HuH-7 (cell line): Measurements from ENCODE around the gene ADARB2.
"Not testable (repeated sequence)": the region's sequence is repeated elsewhere in the genome, so short reads cannot be mapped to it uniquely, and the experiment has no call there.

Experiments
- DNase-seq: peaks from one replicate; pipeline ENCODE4 v3.0.0; 2011; ENCODE audit warnings: low spot score

ADARB2 gene

DNA sequence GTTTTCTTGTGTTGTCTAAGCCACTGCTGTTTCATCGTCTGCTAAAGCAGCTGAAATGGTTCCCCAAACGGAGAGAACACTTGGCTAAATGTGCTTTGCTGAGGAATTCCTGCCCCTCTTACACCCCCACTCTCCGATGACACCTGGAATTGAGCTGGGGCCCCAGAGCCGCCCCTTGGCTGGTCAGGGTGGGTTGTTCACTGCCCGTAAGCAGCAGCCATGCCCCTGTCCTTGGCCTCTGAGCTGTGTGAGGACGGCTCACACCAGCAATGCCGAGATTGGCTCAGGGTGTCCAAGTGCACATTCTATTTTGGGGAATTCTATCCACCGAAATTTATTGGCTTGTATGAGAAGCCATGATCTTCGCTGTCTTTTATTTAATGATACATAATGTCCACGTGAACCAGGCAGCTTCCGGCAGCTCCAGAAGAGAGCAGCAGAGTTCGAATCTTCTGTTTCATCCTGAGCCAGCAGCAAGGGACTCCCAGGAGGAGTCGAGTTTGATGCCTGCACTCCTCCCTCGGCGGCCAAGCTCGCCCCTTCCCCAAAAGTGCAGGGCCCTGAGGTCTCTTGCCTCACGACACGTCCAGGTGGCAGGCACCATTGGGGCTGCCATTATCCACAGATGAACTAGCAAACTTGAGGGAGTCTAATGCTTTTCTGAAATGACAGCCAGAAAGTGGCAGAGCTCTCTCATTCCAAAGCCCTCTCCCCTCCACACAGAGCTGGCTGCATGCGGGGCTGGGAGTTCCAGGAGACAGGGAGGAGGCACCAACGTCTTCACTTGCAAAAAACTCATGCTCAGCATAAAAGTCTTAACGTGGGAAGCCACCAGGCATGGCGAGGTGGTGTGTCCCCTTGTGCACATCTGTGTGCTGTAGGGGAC, 567.1 kb downstream of the ADARB2 start:
- no peak for DNase-seq

GRCh38 chr10:1169186-1169885, 568.0 kb downstream of the ADARB2 start:
- DNase-seq = no peak

DNA sequence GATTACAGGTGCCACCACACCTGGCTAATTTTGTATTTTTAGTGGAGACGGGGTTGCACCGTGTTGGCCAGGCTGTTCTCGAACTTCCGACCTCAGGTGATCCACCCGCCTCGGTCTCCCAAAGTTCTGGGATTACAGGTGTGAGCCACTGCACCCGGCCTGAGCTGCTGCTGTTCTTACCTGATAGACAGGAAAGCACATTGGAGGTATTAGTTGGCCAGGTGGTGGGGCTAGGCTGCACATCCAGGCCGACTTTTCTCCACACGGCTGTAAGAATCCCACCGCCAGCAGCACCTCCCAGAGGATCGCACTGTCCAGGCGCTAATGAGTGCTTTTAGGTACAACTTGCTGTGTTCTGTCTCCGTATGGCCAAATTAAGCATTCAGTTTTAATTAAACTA, 568.6 kb downstream of the ADARB2 start:
- no peak for DNase-seq

GRCh38 chr10:1166828-1167275, 570.5 kb downstream of the ADARB2 start:
- no peak for DNase-seq

DNA sequence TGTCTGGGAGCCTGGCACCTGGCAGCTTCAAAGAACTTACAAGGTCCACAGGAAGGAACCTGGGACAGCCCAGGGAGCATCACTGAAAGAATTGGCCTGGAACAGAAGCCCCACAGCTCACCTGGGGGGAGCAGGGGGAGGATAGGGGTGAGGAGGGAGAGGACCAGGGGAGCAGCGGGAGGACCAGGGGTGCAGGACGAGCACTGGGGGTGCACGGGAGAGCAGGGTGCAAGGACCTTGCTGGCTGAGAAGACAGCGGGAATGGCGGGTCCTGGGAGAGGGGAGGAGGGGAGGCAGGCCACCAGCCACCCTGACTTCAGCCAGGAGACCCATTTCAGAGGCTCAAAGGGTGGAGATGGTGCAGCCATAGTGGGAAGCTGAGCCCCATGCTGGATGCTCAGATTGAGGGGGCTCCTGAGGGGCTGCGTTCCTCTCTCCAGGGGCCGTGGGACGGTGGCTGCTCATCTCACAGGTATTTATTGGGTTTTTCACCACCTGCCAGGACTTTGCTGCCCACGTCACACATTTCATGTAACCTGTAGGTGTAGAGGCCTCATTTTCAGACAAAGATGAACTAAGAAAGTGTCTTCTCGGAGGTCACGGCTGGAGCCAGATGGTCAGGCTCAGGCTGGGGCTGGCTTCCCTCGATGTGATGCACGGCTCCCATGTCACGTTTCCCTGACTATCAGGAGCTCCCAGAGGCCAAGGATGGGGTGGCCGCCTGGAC, 571.1 kb downstream of the ADARB2 start:
- no peak for DNase-seq

GRCh38 chr10:1163831-1164230, 573.5 kb downstream of the ADARB2 start:
- no peak for DNase-seq

DNA sequence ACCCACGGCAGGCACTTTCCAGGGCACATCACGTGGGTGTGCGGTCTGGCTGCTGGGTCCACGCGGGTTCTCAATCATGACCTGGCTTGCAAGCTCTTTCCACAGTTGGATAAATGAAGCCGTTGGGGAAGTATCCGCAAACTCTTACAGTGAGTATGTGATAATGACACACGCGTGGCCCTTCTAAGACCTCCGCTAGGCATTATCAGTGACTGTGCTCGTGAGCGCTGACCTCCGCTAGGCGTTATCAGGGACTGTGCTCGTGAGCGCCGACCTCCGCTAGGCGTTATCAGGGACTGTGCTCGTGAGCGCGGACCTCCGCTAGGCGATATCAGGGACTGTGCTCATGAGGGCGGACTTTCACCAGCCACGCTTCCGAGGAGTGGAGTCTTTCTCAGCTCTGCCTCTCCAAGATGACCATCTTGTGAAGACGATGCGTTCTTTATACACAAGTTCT, 574.1 kb downstream of the ADARB2 start:
- no peak for DNase-seq

- DNase-seq = no peak
Observed at GRCh38 chr10:1162481-1163203, 574.7 kb downstream of the ADARB2 start.

DNA sequence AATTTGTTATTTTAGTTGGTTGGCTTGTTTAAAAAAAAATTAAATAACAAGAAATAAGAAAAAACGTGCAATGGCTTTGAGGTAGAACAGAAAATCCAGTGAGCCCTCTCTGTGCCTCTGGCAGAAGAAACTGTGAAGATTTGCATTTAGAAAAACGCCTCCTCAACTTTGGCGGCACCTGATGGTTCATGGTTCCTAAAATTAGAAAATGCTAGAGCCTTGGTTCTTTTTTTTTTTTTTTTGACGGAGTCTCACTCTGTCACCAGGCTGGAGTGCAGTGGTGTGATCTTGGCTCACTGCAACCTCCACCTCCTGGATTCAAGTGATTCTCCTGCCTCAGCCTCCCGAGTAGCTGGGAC, 576.0 kb downstream of the ADARB2 start:
- not testable (repeated sequence) for DNase-seq

- DNase-seq = no peak
Observed at GRCh38 chr10:1160561-1161314, 576.6 kb downstream of the ADARB2 start.

DNA sequence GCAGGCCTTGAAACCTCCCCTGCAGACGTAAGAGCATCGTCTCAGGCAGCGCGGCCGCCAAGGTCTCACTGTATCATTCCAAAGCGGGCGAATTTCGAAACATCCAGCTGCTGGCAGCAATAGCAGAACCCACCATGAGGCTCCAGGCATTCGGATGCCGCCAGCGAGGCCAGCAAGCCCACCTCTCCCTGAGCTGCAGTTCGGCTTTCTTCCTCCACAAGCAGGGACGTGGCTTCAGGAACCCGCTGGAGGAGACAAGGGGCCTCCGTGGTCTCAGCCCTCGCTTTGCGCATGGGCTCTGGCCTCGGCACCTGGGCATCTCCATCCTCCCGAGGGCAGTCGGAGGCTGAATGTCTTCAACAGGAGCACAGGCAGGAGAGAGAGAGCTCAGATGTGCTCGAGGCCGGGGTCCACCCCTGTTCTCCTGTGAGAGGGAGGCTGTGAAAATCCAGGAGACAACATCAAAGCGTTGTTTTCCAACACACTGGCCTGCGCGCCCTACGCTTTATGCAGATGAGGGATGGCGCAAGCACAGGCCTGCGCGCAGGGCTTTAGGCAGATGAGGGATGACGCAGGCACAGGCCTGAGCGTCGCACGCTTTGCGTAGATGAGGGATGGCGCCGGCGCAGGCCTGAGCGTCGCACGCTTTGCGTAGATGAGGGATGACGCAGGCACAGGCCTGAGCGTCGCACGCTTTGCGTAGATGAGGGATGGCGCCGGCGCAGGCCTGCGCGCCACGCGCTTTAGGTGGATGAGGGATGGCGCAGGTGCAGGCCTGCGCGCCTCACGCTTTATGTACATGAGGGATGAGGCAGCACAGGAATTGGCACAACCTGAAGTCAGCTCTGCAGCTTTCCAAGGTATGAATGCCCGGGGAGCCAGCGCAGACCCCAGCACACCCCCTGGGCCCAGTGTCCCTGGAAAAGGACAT, 577.9 kb downstream of the ADARB2 start:
- no peak for DNase-seq

DNA sequence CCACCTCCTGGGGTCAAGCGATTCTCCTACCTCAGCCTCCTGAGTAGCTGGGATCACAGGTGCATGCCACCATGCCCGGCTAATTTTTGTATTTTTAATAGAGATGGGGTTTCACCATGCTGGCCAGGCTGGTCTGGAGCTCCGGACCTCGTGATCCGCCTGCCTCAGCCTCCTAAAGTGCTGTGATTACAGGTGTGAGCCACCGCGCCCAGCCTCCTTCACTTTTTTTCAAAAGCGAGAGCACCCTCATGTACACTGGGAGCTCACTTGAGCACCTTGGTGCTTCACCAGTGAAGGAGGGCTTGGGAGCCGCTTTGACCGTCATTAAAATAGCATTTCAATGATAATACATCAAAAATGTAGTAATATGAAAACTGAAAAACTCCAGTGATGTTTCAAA, 578.8 kb downstream of the ADARB2 start:
- DNase-seq = not testable (repeated sequence)

DNA sequence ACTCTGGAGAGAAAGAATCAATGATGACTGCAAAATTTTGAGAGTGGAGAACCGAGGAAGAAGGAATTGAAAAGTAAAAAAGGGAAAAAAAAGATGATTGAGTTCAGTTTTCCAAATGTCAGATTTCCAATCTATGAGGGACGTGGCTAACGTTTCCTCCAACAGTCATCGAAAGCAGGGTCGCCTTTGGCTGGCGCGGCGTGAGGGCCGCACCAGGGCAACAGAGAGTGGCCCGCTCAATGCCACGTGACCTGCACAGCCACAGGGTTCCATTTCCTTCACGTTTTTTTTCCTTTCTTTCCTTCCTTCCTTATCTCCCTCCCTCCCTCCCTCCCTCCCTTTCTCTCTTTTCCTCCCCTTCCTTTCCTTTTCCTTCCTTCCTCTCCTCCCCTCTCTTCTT, 579.3 kb downstream of the ADARB2 start:
- DNase-seq = no peak

- no peak for DNase-seq
Observed at GRCh38 chr10:1157615-1157933, 579.8 kb downstream of the ADARB2 start.

DNA sequence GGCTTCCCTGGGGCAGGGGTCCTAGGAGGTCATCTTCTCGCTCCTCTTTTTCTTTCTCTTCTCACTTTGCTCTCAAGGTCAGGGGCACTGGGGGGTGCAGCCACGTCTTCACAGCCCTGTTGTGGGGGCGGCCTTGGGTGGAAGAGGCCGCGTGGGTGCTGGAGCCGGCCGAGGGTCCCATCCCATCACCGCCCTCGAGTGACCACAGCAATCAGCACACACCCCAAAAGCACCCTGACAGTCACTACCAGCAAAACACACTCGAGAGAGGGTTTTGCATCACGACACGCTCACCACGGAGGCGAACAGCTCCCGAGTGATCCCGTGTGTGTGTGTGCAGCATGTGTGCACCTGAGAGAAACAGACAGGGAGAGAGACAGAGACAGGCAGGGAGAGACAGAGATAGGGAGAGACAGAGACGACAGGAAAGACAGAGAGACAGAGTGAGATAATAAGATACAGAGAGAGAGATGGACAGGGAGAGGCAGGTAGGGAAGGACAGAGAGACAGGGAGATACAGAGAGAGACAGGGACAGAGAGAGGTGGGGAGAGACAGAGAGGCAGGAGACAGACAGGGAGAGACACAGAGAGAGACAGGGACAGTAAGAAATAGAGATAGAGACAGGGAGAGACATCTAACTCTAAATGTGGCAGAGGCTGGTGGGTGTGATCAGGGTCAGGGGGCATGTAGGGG, 580.3 kb downstream of the ADARB2 start:
- no peak for DNase-seq

DNA sequence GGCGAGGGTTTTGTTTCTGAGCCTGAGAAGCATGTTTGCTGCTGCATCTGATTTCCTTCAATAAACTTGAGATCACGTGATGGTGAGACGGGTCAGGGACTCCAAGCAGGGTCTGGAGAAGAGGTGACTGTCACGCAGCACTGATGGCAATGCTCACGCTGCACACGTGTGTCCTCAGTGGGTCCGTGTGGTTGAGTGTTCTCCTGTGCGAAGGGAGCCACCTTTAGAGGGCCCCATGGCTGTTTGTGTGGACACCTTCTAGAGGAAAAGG, 580.8 kb downstream of the ADARB2 start:
- no peak for DNase-seq

DNA sequence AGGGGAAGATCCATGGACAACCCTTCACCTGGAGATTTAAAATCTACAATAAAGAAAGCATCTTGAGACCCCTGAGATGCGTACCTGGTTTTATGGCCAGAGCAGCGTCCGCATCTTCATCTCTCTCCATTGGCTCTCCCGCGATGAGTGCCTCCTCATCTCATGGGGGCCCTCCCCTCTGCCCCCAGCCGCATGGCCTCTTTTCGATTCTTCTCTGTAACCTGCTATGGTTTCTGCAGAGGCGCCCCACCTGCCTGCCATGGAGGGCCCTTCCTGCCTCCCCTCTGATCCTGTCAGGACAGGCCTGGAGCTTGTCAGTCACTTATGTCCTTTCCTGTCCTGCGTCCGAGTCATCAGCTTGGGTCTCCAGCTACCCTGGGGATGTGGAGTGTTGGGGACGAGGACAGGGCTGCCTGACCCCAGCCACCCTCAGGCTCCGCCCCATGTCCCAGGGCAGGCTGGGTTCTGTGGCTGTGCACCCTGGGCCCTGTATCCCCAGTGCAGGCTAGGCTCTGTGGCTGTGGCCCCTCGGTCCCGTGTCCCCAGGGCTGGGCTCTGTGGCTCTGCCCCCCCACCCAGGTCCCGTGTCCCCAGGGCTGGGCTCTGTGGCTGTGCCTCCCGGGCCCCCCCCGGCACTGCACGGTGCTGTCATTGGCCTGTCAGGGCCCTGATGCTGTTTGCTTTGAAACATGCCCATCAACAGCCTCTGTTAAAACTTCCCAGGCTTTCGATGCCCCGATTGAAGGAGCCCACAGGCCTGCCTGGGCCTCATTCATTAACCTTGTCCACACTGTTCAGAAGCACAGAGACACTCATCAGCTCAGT, 581.3 kb downstream of the ADARB2 start:
- no peak for DNase-seq

DNA sequence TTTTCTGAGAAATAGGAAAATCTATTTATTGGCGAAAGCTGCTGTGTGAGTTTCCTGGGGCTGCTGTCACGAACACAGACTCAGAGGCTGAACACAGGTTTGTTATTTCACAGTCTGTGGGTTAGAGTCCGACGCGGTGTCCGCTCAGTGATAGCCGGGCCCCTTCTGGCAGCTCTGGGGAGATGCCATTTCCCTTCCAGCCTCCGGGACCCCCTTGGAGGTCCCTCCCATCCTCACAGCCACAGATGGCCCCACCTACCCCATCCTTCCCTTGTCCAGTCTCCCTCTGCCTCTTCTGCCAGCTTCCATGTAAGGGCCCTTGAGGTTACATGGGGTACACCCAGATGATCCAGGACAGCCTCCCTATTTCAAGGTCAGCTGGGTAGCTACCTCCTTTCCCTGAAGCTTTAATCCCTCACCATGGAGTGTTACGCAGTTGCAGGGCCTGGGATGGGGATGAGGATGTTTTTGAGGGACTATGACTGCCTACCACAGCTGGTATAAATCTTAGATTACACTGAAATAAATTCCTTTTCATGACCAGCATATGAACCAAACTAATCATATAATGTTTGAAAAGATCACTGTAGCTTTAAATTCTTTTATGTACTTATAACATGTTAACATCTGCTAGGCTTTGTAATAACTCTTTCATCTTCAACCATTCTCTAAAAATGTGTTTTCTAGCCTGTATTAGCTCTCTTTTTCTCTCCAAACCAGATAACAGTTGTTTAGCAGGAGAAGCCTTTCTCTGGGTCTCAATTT, 582.6 kb downstream of the ADARB2 start:
- no peak for DNase-seq
